ENCODE measurements around the gene NFKB1. TPM values are rescaled to one million over a fixed set of nuclear protein-coding genes. Genes with fewer than 3 reads are reported as not detected.

The NFKB1 gene
- total and polyA plus RNA-seq, 9 of the 15 experiments (the other 6 are each of a cell fraction or from before 2014, with no cell fraction given) = 2.4 to 14.5 (median 10.3) TPM

GRCh38 chr4:102452854-102453253 is 48.3 kb upstream of the NFKB1 start:
- Histone ChIP-seq H3K27me3 (ENCODE audit: control insufficient read depth in 2 of 2, insufficient read depth in 2 of 2, low read length in 2 of 2) (peaks cover 0 to 7% of the 10 kb centered on the region in 2 experiments; a peak in 1 of 5 replicates), H4K20me1 (replicated peaks; ENCODE audit: control insufficient read depth, insufficient read depth, low read length) (no peaks in the 10 kb centered on the region), H3K4me3 (no peak overlapping the region), H2AFZ (ENCODE audit: low read depth, low read length) (no peak overlapping the region), H3K36me3 (ENCODE audit: control insufficient read depth, insufficient read depth, low read length) (no peaks in the 10 kb centered on the region), H3K9me1 (ENCODE audit: control insufficient read depth, insufficient read depth, low read length) (no peaks in the 10 kb centered on the region), H3K79me2 (ENCODE audit: control insufficient read depth, insufficient read depth, low read length) (no peaks in the 10 kb centered on the region), H3K27ac (ENCODE audit: extremely low read depth, low read depth, low read length) (no peak overlapping the region), H3K9ac (ENCODE audit: insufficient read depth in 1 of 2, low read depth in 2 of 2, low read length in 2 of 2) (no peak overlapping the region), H3K9me3 (replicated peaks; ENCODE audit: control insufficient read depth, insufficient read depth, low read depth, low read length) (no peaks in the 10 kb centered on the region), H3K4me1 (replicated peaks in 1 of 2; ENCODE audit: control insufficient read depth in 2 of 2, insufficient read depth in 2 of 2, low read length in 2 of 2) (no peaks in the 10 kb centered on the region; a peak in 1 of 5 replicates), H3K4me2 (ENCODE audit: insufficient read depth, low read length) (no peak overlapping the region)
- FAIRE-seq (no peak), ATAC-seq (no peak), DNase-seq (ENCODE audit: extremely low read depth in 1 of 4, low spot score in 3 of 4) (no peak)
- CTCF ChIA-PET (ENCODE audit: low intra/inter-chr PET ratio) = no interaction called here
- no peak for TF ChIP-seq ZNF644 (tag; IDR thresholded peaks at IDR 0.05; ENCODE audit: low read depth)
- no peak for TF ChIP-seq ZBTB11 (CRISPR knock-in tag; IDR thresholded peaks at IDR 0.05)
- TF ChIP-seq MAFK (IDR thresholded peaks at IDR 0.05; ENCODE audit: low read length) = 0 out of 2 replicates have a peak, but pooled peaks have one; percentile 7
- TF ChIP-seq ZNF316 (IDR thresholded peaks at IDR 0.05) = peak; percentile 49
- TF ChIP-seq ZNF830 (CRISPR knock-in tag; IDR thresholded peaks at IDR 0.05) = no peak
- TF ChIP-seq ZC3H11A (IDR thresholded peaks at IDR 0.05; ENCODE audit: low read depth, low read length) = no peak
- no peak for TF ChIP-seq TCF7L2 (IDR thresholded peaks at IDR 0.05; ENCODE audit: low read depth, low read length)
- intact Hi-C loops (cut with micrococcal nuclease) (loop anchor here (5.0 kb wide), 1 partner anchor 639 kb away; no protein-coding TSS in a partner anchor), in situ Hi-C loops (cut with MboI) (loop anchor here (5.0 kb wide), 1 partner anchor 144 kb away; no protein-coding TSS in a partner anchor)
- POLR2A ChIA-PET = no interaction called here
- 0% methylated on average over 1 of the region's 1 CpG for WGBS (ENCODE audit: insufficient coverage, low coverage, missing lambda C conversion rate)
- no TSS peak for BruUV-seq (replicated peaks)

Data from K562 (cell line).